K562 (cell line): ENCODE data around the gene TIGD1. TPM values are rescaled to one million over a fixed set of nuclear protein-coding genes. Genes with fewer than 3 reads are reported as not detected.

Experiments used
- CEBPB ChIP-seq: fragments of 450-650 bp; IDR thresholded peaks from 2 replicates; pipeline ENCODE4 v1.6.1; 2016; ENCODE audit warnings: missing genetic modification characterization, missing compliant biosample characterization
- CEBPG ChIP-seq, 3 experiments: fragments of 200-800 bp in 1 of 3; sonication (Bioruptor generic) in 1 of 3; sonication (generic) in 1 of 3; formaldehyde crosslinking in 1 of 3; IDR thresholded peaks in 2 of 3; conservative IDR thresholded peaks in 1 of 3; 2 replicates each; pipeline versions ENCODE4 v1.6.1 to v1.8.0; 2016 to 2022; ENCODE audit warnings: missing compliant biosample characterization in 2 of 3, missing genetic modification characterization in 2 of 3, mild to moderate bottlenecking in 1 of 3, missing genetic modification reagents in 1 of 3
- RHOXF2B ChIP-seq: fragments of 250-450 bp; sonication (Bioruptor Pico); conservative IDR thresholded peaks from 2 replicates; pipeline ENCODE4 v1.5.1; 2021
- ZBTB11 ChIP-seq, 3 experiments: fragments of 200-800 bp in 1 of 3; fragments of 250-450 bp in 1 of 3; fragments of 450-650 bp in 1 of 3; sonication (Bioruptor Pico) in 1 of 3; sonication (Bioruptor generic) in 1 of 3; formaldehyde crosslinking in 1 of 3; IDR thresholded peaks; 2 replicates each; pipeline versions ENCODE4 v1.6.1 to v1.8.0; 2016 to 2022; ENCODE audit warnings: mild to moderate bottlenecking in 2 of 3, missing genetic modification characterization in 2 of 3, missing compliant biosample characterization in 1 of 3, moderate library complexity in 1 of 3
- ZBTB17 ChIP-seq: fragments of 450-650 bp; formaldehyde crosslinking; IDR thresholded peaks from 2 replicates; pipeline ENCODE4 v1.4.0; 2020; ENCODE audit warnings: mild to moderate bottlenecking
- ZNF696 ChIP-seq: fragments of 250-450 bp; sonication (Bioruptor Pico); conservative IDR thresholded peaks from 2 replicates; pipeline ENCODE4 v1.4.0; 2020; ENCODE audit warnings: mild to moderate bottlenecking, moderate library complexity
- polyA plus RNA-seq, 8 experiments: library from polyadenylated mRNA; depleted of rRNA in 4 of 8; stranded (reverse) in 5 of 8; unstranded in 3 of 8; fragments of >200 nt; fragmentation: Nextera tagmentation in 2 of 8; fragmentation: Illumina TruSeq in 1 of 8; extraction: Ambion mirVana in 2 of 8; extraction: Trizol in 1 of 8; gene quantifications; 2 replicates each; pipeline versions ENCODE4 v1.2.1 to v1.2.3, GENCODE V29; 2011 to 2014; ENCODE audit warnings: inconsistent platforms in 1 of 8, missing spikeins in 1 of 8
- total RNA-seq, 7 experiments: library from RNA; depleted of rRNA in 6 of 7; stranded (reverse); fragments of >200 nt in 6 of 7; fragmentation: Illumina TruSeq in 2 of 7; extraction: Trizol in 2 of 7; gene quantifications; 2 replicates each; pipeline versions ENCODE4 v1.2.1 to v1.2.3, GENCODE V29; 2011 to 2021; ENCODE audit warnings: low replicate concordance in 1 of 7
- TF ChIP-seq, protein P1 (sequence below), 3 experiments: IDR thresholded peaks in 2 of 3; conservative IDR thresholded peaks in 1 of 3; 2 replicates each; pipeline ENCODE4 v1.5.1; 2011 to 2012; ENCODE audit warnings: low read length in 3 of 3, mild to moderate bottlenecking in 3 of 3, control low read depth in 2 of 3, improper control_type of control experiment in 1 of 3, inconsistent platforms in 1 of 3, low read depth in 1 of 3, mixed read lengths in 1 of 3, moderate library complexity in 1 of 3; ENCODE audit not compliant: insufficient read depth in 2 of 3
- TF ChIP-seq, protein P2 (sequence below): sonication (generic); formaldehyde crosslinking; IDR thresholded peaks from 2 replicates; pipeline ENCODE4 v1.8.1; 2023; ENCODE audit warnings: mild to moderate bottlenecking, missing genetic modification reagents

TIGD1 gene
- total and polyA plus RNA-seq, 9 of the 15 experiments (the other 6 are each of a cell fraction or from before 2014, with no cell fraction given): 2.0 to 10.1 (median 6.6) TPM

DNA sequence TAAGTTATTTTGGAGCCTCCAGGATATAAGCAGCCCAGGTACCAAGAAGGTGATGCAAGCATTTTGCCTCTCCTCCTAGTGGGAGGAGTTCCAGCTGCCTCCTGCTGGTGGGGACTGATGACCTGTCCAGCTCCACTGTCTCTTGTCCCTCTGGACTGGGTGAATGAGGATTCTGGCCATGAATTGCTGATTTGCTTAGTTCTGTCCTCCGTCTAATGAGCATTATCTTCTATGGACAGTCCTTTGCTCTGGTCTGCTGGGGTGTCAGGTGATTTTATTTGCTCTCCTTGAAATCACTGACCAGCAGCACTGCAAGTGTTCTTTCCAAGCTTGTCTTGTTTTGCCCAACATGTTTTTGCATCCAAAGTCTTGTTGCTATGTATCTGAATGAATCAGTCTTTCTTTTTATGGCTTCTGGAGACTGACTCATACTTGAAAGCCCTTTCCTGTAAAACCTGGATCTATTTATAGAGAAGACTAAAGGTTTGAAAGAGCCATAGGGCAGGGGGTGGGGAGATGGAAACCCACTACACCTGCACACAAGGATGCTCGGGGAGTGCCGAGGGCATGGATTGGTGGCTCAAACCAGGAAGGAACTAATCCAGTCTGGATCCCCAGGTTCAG, 42.5 kb upstream of the TIGD1 start (continued):
- TF ChIP-seq ZBTB17 (CRISPR knock-in tag): no peak
- TF ChIP-seq, protein P1, sequence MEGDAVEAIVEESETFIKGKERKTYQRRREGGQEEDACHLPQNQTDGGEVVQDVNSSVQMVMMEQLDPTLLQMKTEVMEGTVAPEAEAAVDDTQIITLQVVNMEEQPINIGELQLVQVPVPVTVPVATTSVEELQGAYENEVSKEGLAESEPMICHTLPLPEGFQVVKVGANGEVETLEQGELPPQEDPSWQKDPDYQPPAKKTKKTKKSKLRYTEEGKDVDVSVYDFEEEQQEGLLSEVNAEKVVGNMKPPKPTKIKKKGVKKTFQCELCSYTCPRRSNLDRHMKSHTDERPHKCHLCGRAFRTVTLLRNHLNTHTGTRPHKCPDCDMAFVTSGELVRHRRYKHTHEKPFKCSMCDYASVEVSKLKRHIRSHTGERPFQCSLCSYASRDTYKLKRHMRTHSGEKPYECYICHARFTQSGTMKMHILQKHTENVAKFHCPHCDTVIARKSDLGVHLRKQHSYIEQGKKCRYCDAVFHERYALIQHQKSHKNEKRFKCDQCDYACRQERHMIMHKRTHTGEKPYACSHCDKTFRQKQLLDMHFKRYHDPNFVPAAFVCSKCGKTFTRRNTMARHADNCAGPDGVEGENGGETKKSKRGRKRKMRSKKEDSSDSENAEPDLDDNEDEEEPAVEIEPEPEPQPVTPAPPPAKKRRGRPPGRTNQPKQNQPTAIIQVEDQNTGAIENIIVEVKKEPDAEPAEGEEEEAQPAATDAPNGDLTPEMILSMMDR (IDR thresholded peaks at IDR 0.05 in 2 of 3, conservative IDR thresholded peaks at IDR 0.05 in 1 of 3; ENCODE audit: insufficient read depth in 2 of 3, low read depth in 1 of 3, low read length in 3 of 3): peak in 1 of 3 experiments; percentile 10; a peak in 1 of 6 replicates
- TF ChIP-seq, protein P2, sequence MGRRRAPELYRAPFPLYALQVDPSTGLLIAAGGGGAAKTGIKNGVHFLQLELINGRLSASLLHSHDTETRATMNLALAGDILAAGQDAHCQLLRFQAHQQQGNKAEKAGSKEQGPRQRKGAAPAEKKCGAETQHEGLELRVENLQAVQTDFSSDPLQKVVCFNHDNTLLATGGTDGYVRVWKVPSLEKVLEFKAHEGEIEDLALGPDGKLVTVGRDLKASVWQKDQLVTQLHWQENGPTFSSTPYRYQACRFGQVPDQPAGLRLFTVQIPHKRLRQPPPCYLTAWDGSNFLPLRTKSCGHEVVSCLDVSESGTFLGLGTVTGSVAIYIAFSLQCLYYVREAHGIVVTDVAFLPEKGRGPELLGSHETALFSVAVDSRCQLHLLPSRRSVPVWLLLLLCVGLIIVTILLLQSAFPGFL (CRISPR knock-in tag): no peak
- no peak for TF ChIP-seq RHOXF2B (CRISPR knock-in tag)
- TF ChIP-seq CEBPG (CRISPR knock-in tag; IDR thresholded peaks at IDR 0.05): peak; percentile 45; the same call in 1 of the 2 replicates
- TF ChIP-seq CEBPG (tag; conservative IDR thresholded peaks at IDR 0.05 in 1 of 2, IDR thresholded peaks at IDR 0.05 in 1 of 2): peak in 1 of 2 experiments; percentile 9; a peak in 1 of 4 replicates
- TF ChIP-seq ZBTB11 (CRISPR knock-in tag; IDR thresholded peaks at IDR 0.05): no peak
- 0 out of 2 replicates have a peak, but pooled peaks have one; percentile 7 for TF ChIP-seq CEBPB (tag)
- no peak for TF ChIP-seq ZNF696 (CRISPR knock-in tag)
- TF ChIP-seq, all 486 proteins: peak for 5
